OCI-LY7 (cell line): ENCODE measurements around the gene PHF10.

ENCODE experiments used
- EZH2phosphoT487 ChIP-seq: fragments of 200-600 bp; sonication (generic); IDR thresholded peaks from 2 replicates; pipeline ENCODE4 v1.6.1; 2018; ENCODE audit warnings: low read depth, borderline replicate concordance, mild to moderate bottlenecking, mixed run types, antibody characterized with exemption, low read length, moderate library complexity, mixed read lengths
- TF ChIP-seq, protein P1 (sequence below): fragments of 200-600 bp; sonication (generic); conservative IDR thresholded peaks from 2 replicates; pipeline ENCODE4 v1.5.1; 2014; ENCODE audit warnings: mild to moderate bottlenecking, antibody characterized with exemption, low read length, moderate library complexity, mixed read lengths

DNA sequence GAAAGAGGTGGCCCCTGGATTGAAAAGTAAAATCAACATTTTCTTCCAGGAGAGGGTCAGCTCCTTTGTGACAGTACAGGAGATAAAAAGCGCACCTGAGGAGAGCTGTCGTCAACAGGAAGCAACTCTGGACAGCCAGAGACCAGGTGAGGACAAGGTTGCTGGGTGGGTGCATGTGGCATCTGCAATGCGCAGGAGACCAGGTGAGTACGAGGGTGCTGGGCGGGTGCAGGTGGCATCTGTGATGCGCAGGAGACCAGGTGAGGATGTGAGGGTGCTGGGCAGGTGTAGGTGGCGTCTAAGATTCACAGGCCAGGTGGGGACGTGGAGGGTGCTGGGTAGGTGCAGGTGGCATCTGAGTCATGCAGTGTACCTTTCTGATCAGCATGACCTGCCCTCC is 60.8 kb downstream of the PHF10 start:
- TF ChIP-seq, protein P1, sequence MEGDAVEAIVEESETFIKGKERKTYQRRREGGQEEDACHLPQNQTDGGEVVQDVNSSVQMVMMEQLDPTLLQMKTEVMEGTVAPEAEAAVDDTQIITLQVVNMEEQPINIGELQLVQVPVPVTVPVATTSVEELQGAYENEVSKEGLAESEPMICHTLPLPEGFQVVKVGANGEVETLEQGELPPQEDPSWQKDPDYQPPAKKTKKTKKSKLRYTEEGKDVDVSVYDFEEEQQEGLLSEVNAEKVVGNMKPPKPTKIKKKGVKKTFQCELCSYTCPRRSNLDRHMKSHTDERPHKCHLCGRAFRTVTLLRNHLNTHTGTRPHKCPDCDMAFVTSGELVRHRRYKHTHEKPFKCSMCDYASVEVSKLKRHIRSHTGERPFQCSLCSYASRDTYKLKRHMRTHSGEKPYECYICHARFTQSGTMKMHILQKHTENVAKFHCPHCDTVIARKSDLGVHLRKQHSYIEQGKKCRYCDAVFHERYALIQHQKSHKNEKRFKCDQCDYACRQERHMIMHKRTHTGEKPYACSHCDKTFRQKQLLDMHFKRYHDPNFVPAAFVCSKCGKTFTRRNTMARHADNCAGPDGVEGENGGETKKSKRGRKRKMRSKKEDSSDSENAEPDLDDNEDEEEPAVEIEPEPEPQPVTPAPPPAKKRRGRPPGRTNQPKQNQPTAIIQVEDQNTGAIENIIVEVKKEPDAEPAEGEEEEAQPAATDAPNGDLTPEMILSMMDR, result no peak
- TF ChIP-seq EZH2phosphoT487, result no peak
